ENCODE data around the gene CIRBP. TPM values are rescaled to one million over a fixed set of nuclear protein-coding genes. Genes with fewer than 3 reads are reported as not detected.

The CIRBP gene
- total and polyA plus RNA-seq, 9 of the 15 experiments (the other 6 are each of a cell fraction or from before 2014, with no cell fraction given) = 20.5 to 327 (median 176) TPM

DNA sequence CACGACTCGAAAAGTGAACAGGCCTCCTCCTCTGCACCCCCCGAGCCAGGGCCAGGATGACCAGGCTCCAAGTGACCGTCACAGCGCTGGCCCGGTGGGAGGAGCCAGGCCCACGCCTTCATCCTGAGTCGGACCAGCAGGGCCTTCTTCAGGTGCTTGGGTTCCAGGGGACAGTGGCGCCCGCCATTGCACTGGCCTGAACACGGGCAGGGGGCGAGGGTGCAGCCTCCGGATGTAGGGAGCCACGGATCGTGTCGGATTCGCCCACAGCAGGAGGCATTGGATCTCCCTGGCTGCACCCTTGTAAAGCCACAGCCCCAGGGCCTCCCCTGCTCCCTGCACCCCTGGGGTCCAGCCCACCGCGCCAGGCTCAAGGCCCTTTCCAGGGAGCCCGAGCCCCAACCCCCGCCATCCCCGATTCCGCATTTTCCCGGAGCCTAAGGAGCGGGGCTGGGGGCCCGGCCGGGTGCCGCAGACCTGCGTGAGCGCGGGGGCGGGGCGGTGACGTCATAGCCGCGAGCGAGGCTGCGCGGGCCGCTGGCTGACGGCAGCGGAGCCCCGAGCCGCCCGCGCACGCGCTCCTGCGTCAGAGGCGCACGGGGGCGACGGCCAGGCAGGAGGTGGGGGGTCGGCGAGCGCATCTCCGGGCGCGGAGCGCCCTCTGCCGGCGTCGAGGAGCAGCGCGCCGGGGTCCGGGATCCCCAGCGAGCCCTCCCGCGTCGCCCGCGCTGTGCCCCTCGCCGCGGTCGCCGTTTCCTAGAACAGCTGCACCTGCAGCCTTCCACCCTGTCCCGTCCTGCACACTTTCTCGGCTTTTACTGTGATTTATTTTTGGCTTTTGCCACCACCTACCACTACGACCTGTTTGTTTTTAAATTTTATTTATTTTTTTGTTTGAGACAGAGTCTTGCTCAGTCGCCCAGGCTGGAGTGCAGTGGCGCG is 29.1 kb upstream of the CIRBP start (continued):
- TF ChIP-seq MBD2 (IDR thresholded peaks at IDR 0.05; ENCODE audit: borderline replicate concordance, low read depth) (no peak), ZNF217 (CRISPR knock-in tag; IDR thresholded peaks at IDR 0.05) (no peak), CHD2 (IDR thresholded peaks at IDR 0.05; ENCODE audit: low read depth, low read length) (peak; percentile 41), HEY1 (CRISPR knock-in tag; IDR thresholded peaks at IDR 0.05; ENCODE audit: borderline replicate concordance) (no peak), CBX2 (IDR thresholded peaks at IDR 0.05; ENCODE audit: insufficient read depth, low read length, poor library complexity, severe bottlenecking) (no peak), ZNF197 (CRISPR knock-in tag; IDR thresholded peaks at IDR 0.05; ENCODE audit: low read depth) (no peak), ZNF253 (CRISPR knock-in tag; conservative IDR thresholded peaks at IDR 0.05) (no peak), ESRRA (IDR thresholded peaks at IDR 0.05; ENCODE audit: borderline replicate concordance, low read depth) (peak; percentile 66; the same call in 1 of the 2 replicates), CBX5 (IDR thresholded peaks at IDR 0.05; ENCODE audit: borderline replicate concordance, low read depth) (no peak), MYC (IDR thresholded peaks at IDR 0.05; ENCODE audit: low read depth, low read length) (peak; percentile 79), MYC (CRISPR knock-in tag; IDR thresholded peaks at IDR 0.05; ENCODE audit: borderline replicate concordance, low read depth) (peak; percentile 86), PRPF4 (IDR thresholded peaks at IDR 0.05; ENCODE audit: insufficient read depth, low read depth, low read length, poor library complexity, severe bottlenecking) (no peak), RBM15 (IDR thresholded peaks at IDR 0.05; ENCODE audit: insufficient read depth, low read length) (no peak), SRF (CRISPR knock-in tag; IDR thresholded peaks at IDR 0.05) (no peak)
- TF ChIP-seq, protein P1, sequence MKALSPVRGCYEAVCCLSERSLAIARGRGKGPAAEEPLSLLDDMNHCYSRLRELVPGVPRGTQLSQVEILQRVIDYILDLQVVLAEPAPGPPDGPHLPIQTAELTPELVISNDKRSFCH (CRISPR knock-in tag; IDR thresholded peaks at IDR 0.05) = no peak
- TF ChIP-seq, protein P1 (tag; IDR thresholded peaks at IDR 0.05) = 0 out of 2 replicates have a peak, but pooled peaks have one; percentile 66
- TF ChIP-seq, protein P2, sequence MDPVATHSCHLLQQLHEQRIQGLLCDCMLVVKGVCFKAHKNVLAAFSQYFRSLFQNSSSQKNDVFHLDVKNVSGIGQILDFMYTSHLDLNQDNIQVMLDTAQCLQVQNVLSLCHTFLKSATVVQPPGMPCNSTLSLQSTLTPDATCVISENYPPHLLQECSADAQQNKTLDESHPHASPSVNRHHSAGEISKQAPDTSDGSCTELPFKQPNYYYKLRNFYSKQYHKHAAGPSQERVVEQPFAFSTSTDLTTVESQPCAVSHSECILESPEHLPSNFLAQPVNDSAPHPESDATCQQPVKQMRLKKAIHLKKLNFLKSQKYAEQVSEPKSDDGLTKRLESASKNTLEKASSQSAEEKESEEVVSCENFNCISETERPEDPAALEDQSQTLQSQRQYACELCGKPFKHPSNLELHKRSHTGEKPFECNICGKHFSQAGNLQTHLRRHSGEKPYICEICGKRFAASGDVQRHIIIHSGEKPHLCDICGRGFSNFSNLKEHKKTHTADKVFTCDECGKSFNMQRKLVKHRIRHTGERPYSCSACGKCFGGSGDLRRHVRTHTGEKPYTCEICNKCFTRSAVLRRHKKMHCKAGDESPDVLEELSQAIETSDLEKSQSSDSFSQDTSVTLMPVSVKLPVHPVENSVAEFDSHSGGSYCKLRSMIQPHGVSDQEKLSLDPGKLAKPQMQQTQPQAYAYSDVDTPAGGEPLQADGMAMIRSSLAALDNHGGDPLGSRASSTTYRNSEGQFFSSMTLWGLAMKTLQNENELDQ (CRISPR knock-in tag; IDR thresholded peaks at IDR 0.05; ENCODE audit: borderline replicate concordance) = no peak
- TF ChIP-seq, protein P3, sequence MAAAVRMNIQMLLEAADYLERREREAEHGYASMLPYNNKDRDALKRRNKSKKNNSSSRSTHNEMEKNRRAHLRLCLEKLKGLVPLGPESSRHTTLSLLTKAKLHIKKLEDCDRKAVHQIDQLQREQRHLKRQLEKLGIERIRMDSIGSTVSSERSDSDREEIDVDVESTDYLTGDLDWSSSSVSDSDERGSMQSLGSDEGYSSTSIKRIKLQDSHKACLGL (CRISPR knock-in tag; IDR thresholded peaks at IDR 0.05; ENCODE audit: borderline replicate concordance, poor library complexity, severe bottlenecking) = no peak
- TF ChIP-seq, protein P4, sequence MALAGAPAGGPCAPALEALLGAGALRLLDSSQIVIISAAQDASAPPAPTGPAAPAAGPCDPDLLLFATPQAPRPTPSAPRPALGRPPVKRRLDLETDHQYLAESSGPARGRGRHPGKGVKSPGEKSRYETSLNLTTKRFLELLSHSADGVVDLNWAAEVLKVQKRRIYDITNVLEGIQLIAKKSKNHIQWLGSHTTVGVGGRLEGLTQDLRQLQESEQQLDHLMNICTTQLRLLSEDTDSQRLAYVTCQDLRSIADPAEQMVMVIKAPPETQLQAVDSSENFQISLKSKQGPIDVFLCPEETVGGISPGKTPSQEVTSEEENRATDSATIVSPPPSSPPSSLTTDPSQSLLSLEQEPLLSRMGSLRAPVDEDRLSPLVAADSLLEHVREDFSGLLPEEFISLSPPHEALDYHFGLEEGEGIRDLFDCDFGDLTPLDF (CRISPR knock-in tag; IDR thresholded peaks at IDR 0.05) = peak; percentile 74
- TF ChIP-seq, protein P5, sequence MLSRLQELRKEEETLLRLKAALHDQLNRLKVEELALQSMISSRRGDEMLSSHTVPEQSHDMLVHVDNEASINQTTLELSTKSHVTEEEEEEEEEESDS (CRISPR knock-in tag; IDR thresholded peaks at IDR 0.05) = no peak

Data from K562 (cell line).